HepG2 (cell line): Measurements from ENCODE around the gene LBX2. TPM values are rescaled to one million over a fixed set of nuclear protein-coding genes. Genes with fewer than 3 reads are reported as not detected.

Experiments
- DNMT1 ChIP-seq: sonication (generic); formaldehyde crosslinking; IDR thresholded peaks from 2 replicates; pipeline ENCODE4 v1.5.1; 2020; ENCODE audit warnings: mild to moderate bottlenecking, missing genetic modification reagents
- ELF4 ChIP-seq: sonication (generic); formaldehyde crosslinking; IDR thresholded peaks from 2 replicates; pipeline ENCODE4 v1.5.0; 2020; ENCODE audit warnings: missing genetic modification reagents, mild to moderate bottlenecking, moderate library complexity, borderline replicate concordance
- FOXA3 ChIP-seq: IDR thresholded peaks from 2 replicates; pipeline ENCODE4 v1.6.1; 2016; ENCODE audit warnings: missing genetic modification reagents, missing compliant biosample characterization
- HMGA1 ChIP-seq: sonication (generic); formaldehyde crosslinking; conservative IDR thresholded peaks from 2 replicates; pipeline ENCODE4 v1.4.0; 2020; ENCODE audit warnings: missing genetic modification reagents
- KAT7 ChIP-seq: IDR thresholded peaks from 2 replicates; pipeline ENCODE4 v1.6.1; 2018; ENCODE audit warnings: borderline replicate concordance, missing compliant biosample characterization
- RBM22 ChIP-seq: fragments of 200-400 bp; formaldehyde crosslinking; optimal IDR thresholded peaks from 2 replicates; pipeline ENCODE3; 2017; ENCODE audit warnings: mild to moderate bottlenecking, low read length, moderate library complexity
- ZBTB40 ChIP-seq, 2 experiments: fragments of 450-650 bp in 1 of 2; sonication (generic) in 1 of 2; formaldehyde crosslinking in 1 of 2; IDR thresholded peaks; 2 replicates each; pipeline versions ENCODE4 v1.6.1 to v1.8.0; 2016 to 2022; ENCODE audit warnings: antibody characterized with exemption in 1 of 2, mild to moderate bottlenecking in 1 of 2, missing genetic modification reagents in 1 of 2
- ZNF362 ChIP-seq: sonication (generic); formaldehyde crosslinking; IDR thresholded peaks from 2 replicates; pipeline ENCODE4 v1.4.0; 2020; ENCODE audit warnings: missing genetic modification reagents, mild to moderate bottlenecking, borderline replicate concordance
- ZNF646 ChIP-seq: sonication (generic); formaldehyde crosslinking; IDR thresholded peaks from 2 replicates; pipeline ENCODE4 v1.9.0; 2021; ENCODE audit warnings: mild to moderate bottlenecking, missing genetic modification reagents
- polyA plus RNA-seq, 8 experiments: library from polyadenylated mRNA; depleted of rRNA in 3 of 8; stranded (reverse) in 7 of 8; unstranded in 1 of 8; fragments of >200 nt; fragmentation: Illumina TruSeq in 4 of 8; extraction: Trizol in 4 of 8; gene quantifications; 2 replicates each; pipeline versions ENCODE4 v1.2.1 to v1.2.3, GENCODE V29; 2011 to 2016; ENCODE audit warnings: low read depth in 4 of 8, missing spikeins in 1 of 8, mixed read lengths in 1 of 8; ENCODE audit not compliant: insufficient read depth in 1 of 8
- total RNA-seq, 5 experiments: library from RNA; depleted of rRNA; stranded (reverse); fragments of >200 nt; fragmentation: Illumina TruSeq; extraction: Trizol; gene quantifications; 2 replicates each; pipeline ENCODE4 v1.2.3, GENCODE V29; 2016; ENCODE audit warnings: low read depth in 1 of 5

Gene LBX2
- total and polyA plus RNA-seq, 2 of the 13 experiments (the other 11 are each of a cell fraction or from before 2014, with no cell fraction given) = 6.4 to 8.1 TPM

GRCh38 chr2:74454654-74455511, 44.5 kb downstream of the LBX2 start, which contains the start of gene INO80B (continued):
- TF ChIP-seq ZBTB40 (IDR thresholded peaks at IDR 0.05) (peak; percentile 98), ZBTB40 (CRISPR knock-in tag; IDR thresholded peaks at IDR 0.05) (peak; percentile 90; the same call in 1 of the 2 replicates), ELF4 (CRISPR knock-in tag) (peak; percentile 96), ZNF646 (CRISPR knock-in tag) (no peak), ZNF362 (CRISPR knock-in tag) (peak; percentile 71; the same call in 1 of the 2 replicates), RBM22 (no peak), DNMT1 (CRISPR knock-in tag) (peak; percentile 37; the same call in 1 of the 2 replicates), KAT7 (peak; percentile 92), HMGA1 (CRISPR knock-in tag) (no peak), FOXA3 (peak; percentile 85)
